ENCODE measurements around the gene C1D. TPM values are rescaled to one million over a fixed set of nuclear protein-coding genes. Genes with fewer than 3 reads are reported as not detected.
A peak's percentile ranks its signal among the peaks of the same experiment; 100 is the strongest.

The C1D gene
- total and polyA plus RNA-seq, 2 donors (not counting 1 experiment from before 2014, with no cell fraction given), result 8.4 to 24.8 TPM

GRCh38 chr2:68032702-68033101 is 30.1 kb downstream of the C1D start:
- H2AFZ ChIP-seq (ENCODE audit: insufficient read depth, low read depth, low read length, poor library complexity, severe bottlenecking), result no peak overlapping the region
- H3K36me3 ChIP-seq (replicated peaks in 1 of 2; ENCODE audit: control extremely low read depth in 1 of 2, control insufficient read depth in 1 of 2, extremely low read depth in 1 of 2, insufficient read depth in 2 of 2, low read length in 1 of 2), result no peaks in the 10 kb centered on the region
- no peaks in the 10 kb centered on the region for H3K27me3 Mint-ChIP-seq
- no peaks in the 10 kb centered on the region for H4K20me1 ChIP-seq (ENCODE audit: control insufficient read depth, insufficient read depth, low read length, poor library complexity, severe bottlenecking)
- ChIA-PET POLR2A (no interaction called here), CTCF (interaction anchor here (0.9 to 1.8 kb wide), 2 partner anchors 10 to 124 kb away, joined by 3 to 4 read pairs; a partner anchor contains a TSS)
- TF ChIP-seq EZH2 (IDR thresholded peaks at IDR 0.05; ENCODE audit: borderline replicate concordance, insufficient read depth, low read depth, low read length, poor library complexity, severe bottlenecking), result no peak
- no peak for TF ChIP-seq CTCF (IDR thresholded peaks at IDR 0.05)
- H3K79me2 ChIP-seq (ENCODE audit: control insufficient read depth, insufficient read depth, low read length), result no peaks in the 10 kb centered on the region
- H3K4me3 Mint-ChIP-seq, result no peak overlapping the region
- H3K27ac Mint-ChIP-seq, result no peak overlapping the region
- no peak overlapping the region for H3K4me3 ChIP-seq (ENCODE audit: control extremely low read depth in 1 of 5, extremely low read depth in 1 of 5, insufficient read depth in 1 of 5, low read depth in 2 of 5, low read length in 4 of 5)
- intact Hi-C loops (cut with micrococcal nuclease), result loop anchor here (5.0 kb wide), 1 partner anchor 1605 kb away; no protein-coding TSS in a partner anchor
- no peaks in the 10 kb centered on the region for H3K4me1 Mint-ChIP-seq
- no peak for ATAC-seq (ENCODE audit: low read depth)
- no peaks in the 10 kb centered on the region for H3K9me3 Mint-ChIP-seq (ENCODE audit: insufficient read depth)
- H3K9ac ChIP-seq (ENCODE audit: low read length), result no peak overlapping the region
- no peak for DNase-seq
- no peak overlapping the region for H3K4me2 ChIP-seq (replicated peaks; ENCODE audit: low read depth, low read length, poor library complexity, severe bottlenecking)
- H3K4me1 ChIP-seq (ENCODE audit: control insufficient read depth in 2 of 2, insufficient read depth in 2 of 2, low read length in 2 of 2), result no peaks in the 10 kb centered on the region
- 78% methylated on average over 3 of the region's 6 CpGs for WGBS (ENCODE audit: insufficient coverage)
- no peaks in the 10 kb centered on the region for H3K9me3 ChIP-seq (ENCODE audit: control extremely low read depth in 1 of 3, control insufficient read depth in 2 of 3, insufficient read depth in 1 of 3, low read length in 2 of 3)
- H3K27me3 ChIP-seq (replicated peaks in 1 of 4; ENCODE audit: control extremely low read depth in 1 of 4, control insufficient read depth in 3 of 4, insufficient read depth in 4 of 4, low read length in 3 of 4), result no peaks in the 10 kb centered on the region
- H3K27ac ChIP-seq (ENCODE audit: low read length in 2 of 2), result no peak overlapping the region

GRCh38 chr2:68031542-68032160 is 31.2 kb downstream of the C1D start:
- H3K27ac ChIP-seq (ENCODE audit: low read length in 2 of 2), result no peak overlapping the region
- no CpG with 5 or more reads among the region's 2 CpGs for WGBS (ENCODE audit: insufficient coverage)
- Mint-ChIP-seq H3K4me3 (no peak overlapping the region), H3K4me1 (no peaks in the 10 kb centered on the region), H3K9me3 (ENCODE audit: insufficient read depth) (no peaks in the 10 kb centered on the region), H3K27ac (no peak overlapping the region), H3K27me3 (no peaks in the 10 kb centered on the region)
- ChIA-PET CTCF (interaction anchor here (0.6 to 2.0 kb wide), 8 partner anchors 9 to 299 kb away, joined by 3 to 7 read pairs (median 4); partner anchors contain the start of gene C1D), POLR2A (no interaction called here)
- TF ChIP-seq CTCF (IDR thresholded peaks at IDR 0.05) (peak; percentile 79), EZH2 (IDR thresholded peaks at IDR 0.05; ENCODE audit: borderline replicate concordance, insufficient read depth, low read depth, low read length, poor library complexity, severe bottlenecking) (no peak)
- H3K4me1 ChIP-seq (ENCODE audit: control insufficient read depth in 2 of 2, insufficient read depth in 2 of 2, low read length in 2 of 2), result no peaks in the 10 kb centered on the region
- no peak overlapping the region for H2AFZ ChIP-seq (ENCODE audit: insufficient read depth, low read depth, low read length, poor library complexity, severe bottlenecking)
- H3K79me2 ChIP-seq (ENCODE audit: control insufficient read depth, insufficient read depth, low read length), result no peaks in the 10 kb centered on the region
- no peaks in the 10 kb centered on the region for H3K9me3 ChIP-seq (ENCODE audit: control extremely low read depth in 1 of 3, control insufficient read depth in 2 of 3, insufficient read depth in 1 of 3, low read length in 2 of 3)
- H3K4me3 ChIP-seq (ENCODE audit: control extremely low read depth in 1 of 5, extremely low read depth in 1 of 5, insufficient read depth in 1 of 5, low read depth in 2 of 5, low read length in 4 of 5), result no peak overlapping the region
- ATAC-seq (ENCODE audit: low read depth), result no peak
- no peaks in the 10 kb centered on the region for H3K27me3 ChIP-seq (replicated peaks in 1 of 4; ENCODE audit: control extremely low read depth in 1 of 4, control insufficient read depth in 3 of 4, insufficient read depth in 4 of 4, low read length in 3 of 4)
- H3K9ac ChIP-seq (ENCODE audit: low read length), result no peak overlapping the region
- peak; percentile 58 for DNase-seq
- intact Hi-C loops (cut with micrococcal nuclease), result loop anchor here (5.0 kb wide), 1 partner anchor 1604 kb away; no protein-coding TSS in a partner anchor
- H4K20me1 ChIP-seq (ENCODE audit: control insufficient read depth, insufficient read depth, low read length, poor library complexity, severe bottlenecking), result no peaks in the 10 kb centered on the region
- no peaks in the 10 kb centered on the region for H3K36me3 ChIP-seq (replicated peaks in 1 of 2; ENCODE audit: control extremely low read depth in 1 of 2, control insufficient read depth in 1 of 2, extremely low read depth in 1 of 2, insufficient read depth in 2 of 2, low read length in 1 of 2)
- no peak overlapping the region for H3K4me2 ChIP-seq (replicated peaks; ENCODE audit: low read depth, low read length, poor library complexity, severe bottlenecking)
